Activated gamma-delta T cell treated with anti-CD3 and anti-CD28 coated beads, Interleukin-2, amount 50 U/mL, for 16 hours (primary cell): ENCODE data around the gene POP4.
"Not testable (repeated sequence)": the region's sequence is repeated elsewhere in the genome, so short reads cannot be mapped to it uniquely, and the experiment has no call there.

ENCODE experiments used
- DNase-seq: peaks from one replicate; pipeline ENCODE4 v3.0.0-alpha.2; 2020; ENCODE audit warnings: low read depth

Gene POP4

GRCh38 chr19:29605653-29606419, at the start of gene POP4:
POP4 (plus strand) TSS chr19:29606283; CDS start chr19:29606319, 36 bp downstream.
- DNase-seq = peak; percentile 97

GRCh38 chr19:29559110-29559509, 47.0 kb upstream of the POP4 start:
- DNase-seq = not testable (repeated sequence)

- no peak for DNase-seq
Measured at GRCh38 chr19:29559743-29560142, 46.3 kb upstream of the POP4 start.

GRCh38 chr19:29560313-29561075, 45.6 kb upstream of the POP4 start:
- no peak for DNase-seq

GRCh38 chr19:29561601-29562000, 44.5 kb upstream of the POP4 start:
- DNase-seq = no peak

GRCh38 chr19:29562299-29563297, 43.5 kb upstream of the POP4 start:
- no peak for DNase-seq

GRCh38 chr19:29563486-29564101, 42.5 kb upstream of the POP4 start:
- DNase-seq = no peak

GRCh38 chr19:29564574-29565005, 41.5 kb upstream of the POP4 start:
- DNase-seq = no peak

GRCh38 chr19:29565171-29565570, 40.9 kb upstream of the POP4 start:
- DNase-seq = no peak

GRCh38 chr19:29566496-29567054, 39.5 kb upstream of the POP4 start:
- no peak for DNase-seq

GRCh38 chr19:29567366-29567915, 38.6 kb upstream of the POP4 start:
- no peak for DNase-seq

GRCh38 chr19:29568036-29569025, 37.8 kb upstream of the POP4 start:
- no peak for DNase-seq

- DNase-seq = no peak
Measured at GRCh38 chr19:29569038-29569911, 36.8 kb upstream of the POP4 start.

- no peak for DNase-seq
Measured at GRCh38 chr19:29571181-29571580, 34.9 kb upstream of the POP4 start.

- no peak for DNase-seq
Measured at GRCh38 chr19:29573486-29573885, 32.6 kb upstream of the POP4 start.

- DNase-seq = no peak
Measured at GRCh38 chr19:29574510-29574909, 31.6 kb upstream of the POP4 start.

GRCh38 chr19:29576046-29576606, 30.0 kb upstream of the POP4 start:
- DNase-seq = no peak
